Measurements from ENCODE around the gene EIF2S2.

GRCh38 chr20:34047010-34047687 lies 64.9 kb downstream of the EIF2S2 start:
- TF ChIP-seq EGR1 (IDR thresholded peaks at IDR 0.05; ENCODE audit: low read depth in 2 of 2) (no peak), ATF3 (IDR thresholded peaks at IDR 0.05) (no peak), YY1 (IDR thresholded peaks at IDR 0.05) (no peak), JUND (IDR thresholded peaks at IDR 0.05) (no peak), ZBTB33 (IDR thresholded peaks at IDR 0.05) (no peak), RAD21 (IDR thresholded peaks at IDR 0.05) (no peak), TAF1 (conservative IDR thresholded peaks at IDR 0.05) (no peak), REST (IDR thresholded peaks at IDR 0.05) (no peak), NR2F2 (IDR thresholded peaks at IDR 0.05) (no peak), FOXA1 (IDR thresholded peaks at IDR 0.05) (no peak)
- TF ChIP-seq, protein P1, sequence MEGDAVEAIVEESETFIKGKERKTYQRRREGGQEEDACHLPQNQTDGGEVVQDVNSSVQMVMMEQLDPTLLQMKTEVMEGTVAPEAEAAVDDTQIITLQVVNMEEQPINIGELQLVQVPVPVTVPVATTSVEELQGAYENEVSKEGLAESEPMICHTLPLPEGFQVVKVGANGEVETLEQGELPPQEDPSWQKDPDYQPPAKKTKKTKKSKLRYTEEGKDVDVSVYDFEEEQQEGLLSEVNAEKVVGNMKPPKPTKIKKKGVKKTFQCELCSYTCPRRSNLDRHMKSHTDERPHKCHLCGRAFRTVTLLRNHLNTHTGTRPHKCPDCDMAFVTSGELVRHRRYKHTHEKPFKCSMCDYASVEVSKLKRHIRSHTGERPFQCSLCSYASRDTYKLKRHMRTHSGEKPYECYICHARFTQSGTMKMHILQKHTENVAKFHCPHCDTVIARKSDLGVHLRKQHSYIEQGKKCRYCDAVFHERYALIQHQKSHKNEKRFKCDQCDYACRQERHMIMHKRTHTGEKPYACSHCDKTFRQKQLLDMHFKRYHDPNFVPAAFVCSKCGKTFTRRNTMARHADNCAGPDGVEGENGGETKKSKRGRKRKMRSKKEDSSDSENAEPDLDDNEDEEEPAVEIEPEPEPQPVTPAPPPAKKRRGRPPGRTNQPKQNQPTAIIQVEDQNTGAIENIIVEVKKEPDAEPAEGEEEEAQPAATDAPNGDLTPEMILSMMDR (IDR thresholded peaks at IDR 0.05; ENCODE audit: low read depth, low read length, missing input control): no peak
- TF ChIP-seq, protein P2, sequence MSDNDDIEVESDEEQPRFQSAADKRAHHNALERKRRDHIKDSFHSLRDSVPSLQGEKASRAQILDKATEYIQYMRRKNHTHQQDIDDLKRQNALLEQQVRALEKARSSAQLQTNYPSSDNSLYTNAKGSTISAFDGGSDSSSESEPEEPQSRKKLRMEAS (IDR thresholded peaks at IDR 0.05): no peak

Measured in liver (tissue), 3 donors.